OCI-LY7 (cell line): ENCODE measurements around the gene INTS2. TPM values are rescaled to one million over a fixed set of nuclear protein-coding genes. Genes with fewer than 3 reads are reported as not detected.

Experiments
- BruUV-seq: library from RNA; stranded (reverse); fragments of 400-500 nt; replicated peaks from 2 replicates; lab custom pipeline; 2021; lab: Mats Ljungman, UMichigan
- CTCF ChIA-PET: fragments of 300-600 bp; sonication (Branson Sonifier 250); formaldehyde crosslinking; loops from one replicate; lab custom pipeline; 2022; ENCODE audit warnings: antibody characterized with exemption; ENCODE audit not compliant: unreplicated experiment; lab: Charles Lee
- POLR2A ChIA-PET: fragments of 300-600 bp; sonication (Branson Sonifier 250); formaldehyde crosslinking; loops from one replicate; lab custom pipeline; 2022; ENCODE audit warnings: antibody characterized with exemption; lab: Charles Lee
- DNase-seq: peaks from one replicate; pipeline ENCODE4 v3.0.0-alpha.2; 2015; ENCODE audit warnings: low spot score
- H2AFZ ChIP-seq: fragments of 200-600 bp; sonication (generic), shearing (Covaris generic); 2 replicates; pipeline ENCODE4 v1.6.1; 2014; ENCODE audit warnings: mild to moderate bottlenecking, antibody characterized with exemption, low read length, moderate library complexity
- H3K27ac ChIP-seq: fragments of 200-600 bp; sonication (generic); 2 replicates; pipeline ENCODE4 v1.5.1; 2014; ENCODE audit warnings: mixed run types, low read depth, mild to moderate bottlenecking, moderate library complexity, low read length, inconsistent platforms; ENCODE audit not compliant: poor library complexity, severe bottlenecking
- H3K36me3 ChIP-seq: fragments of 200-600 bp; sonication (generic); 2 replicates; pipeline ENCODE4 v1.6.1; 2014; ENCODE audit warnings: mild to moderate bottlenecking, antibody characterized with exemption, low read length, moderate library complexity, mixed read lengths; ENCODE audit not compliant: insufficient read depth
- H3K4me1 ChIP-seq: fragments of 200-600 bp; sonication (generic); 2 replicates; pipeline ENCODE4 v1.5.1; 2014; ENCODE audit warnings: mild to moderate bottlenecking, low read length; ENCODE audit not compliant: insufficient read depth, poor library complexity, severe bottlenecking
- H3K4me2 ChIP-seq: fragments of 200-600 bp; sonication (generic); 2 replicates; pipeline ENCODE4 v1.6.1; 2014; ENCODE audit warnings: mild to moderate bottlenecking, low read length
- H3K4me3 ChIP-seq: fragments of 200-600 bp; sonication (generic); 2 replicates; pipeline ENCODE4 v1.5.1; 2014; ENCODE audit warnings: mild to moderate bottlenecking, low read depth, low read length; ENCODE audit not compliant: poor library complexity, severe bottlenecking
- H3K79me2 ChIP-seq: fragments of 200-600 bp; sonication (generic); 2 replicates; pipeline ENCODE4 v1.6.1; 2016; ENCODE audit warnings: low read depth, mild to moderate bottlenecking, low read length, moderate library complexity, mixed read lengths; ENCODE audit not compliant: insufficient read depth
- H3K9me2 ChIP-seq: fragments of 200-600 bp; sonication (generic); 2 replicates; pipeline ENCODE4 v1.6.1; 2016; ENCODE audit warnings: mild to moderate bottlenecking, low read length, mixed read lengths; ENCODE audit not compliant: insufficient read depth
- H3K9me3 ChIP-seq: fragments of 200-600 bp; sonication (generic); 2 replicates; pipeline ENCODE4 v1.6.1; 2014; ENCODE audit warnings: mild to moderate bottlenecking, mixed run types, low read length, mixed read lengths
- H4K20me1 ChIP-seq: fragments of 200-600 bp; sonication (generic); 2 replicates; pipeline ENCODE4 v1.6.1; 2014; ENCODE audit warnings: mild to moderate bottlenecking, antibody characterized with exemption, low read length, moderate library complexity, mixed read lengths; ENCODE audit not compliant: insufficient read depth
- EZH2phosphoT487 ChIP-seq: fragments of 200-600 bp; sonication (generic); IDR thresholded peaks from 2 replicates; pipeline ENCODE4 v1.6.1; 2018; ENCODE audit warnings: low read depth, borderline replicate concordance, mild to moderate bottlenecking, mixed run types, antibody characterized with exemption, low read length, moderate library complexity, mixed read lengths
- intact Hi-C: fragments of 100-400 bp; cut with micrococcal nuclease; formaldehyde crosslinking; loops from one replicate; pipeline ENCODE4 v1.10.0; 2022; ENCODE audit not compliant: unreplicated experiment
- total RNA-seq, 2 experiments: library from RNA; depleted of rRNA in 1 of 2; stranded (reverse); fragments of >200 nt in 1 of 2; shearing (Covaris generic) in 1 of 2; gene quantifications; 2 replicates each; pipeline ENCODE4 v1.2.3, GENCODE V29; 2014 to 2022
- TF ChIP-seq, protein P1 (sequence below): fragments of 200-600 bp; sonication (generic); conservative IDR thresholded peaks from 2 replicates; pipeline ENCODE4 v1.5.1; 2014; ENCODE audit warnings: mild to moderate bottlenecking, antibody characterized with exemption, low read length, moderate library complexity, mixed read lengths

Gene INTS2
- total RNA-seq, 2 experiments from 2014 or later, result 15.8 to 27.9 TPM

DNA sequence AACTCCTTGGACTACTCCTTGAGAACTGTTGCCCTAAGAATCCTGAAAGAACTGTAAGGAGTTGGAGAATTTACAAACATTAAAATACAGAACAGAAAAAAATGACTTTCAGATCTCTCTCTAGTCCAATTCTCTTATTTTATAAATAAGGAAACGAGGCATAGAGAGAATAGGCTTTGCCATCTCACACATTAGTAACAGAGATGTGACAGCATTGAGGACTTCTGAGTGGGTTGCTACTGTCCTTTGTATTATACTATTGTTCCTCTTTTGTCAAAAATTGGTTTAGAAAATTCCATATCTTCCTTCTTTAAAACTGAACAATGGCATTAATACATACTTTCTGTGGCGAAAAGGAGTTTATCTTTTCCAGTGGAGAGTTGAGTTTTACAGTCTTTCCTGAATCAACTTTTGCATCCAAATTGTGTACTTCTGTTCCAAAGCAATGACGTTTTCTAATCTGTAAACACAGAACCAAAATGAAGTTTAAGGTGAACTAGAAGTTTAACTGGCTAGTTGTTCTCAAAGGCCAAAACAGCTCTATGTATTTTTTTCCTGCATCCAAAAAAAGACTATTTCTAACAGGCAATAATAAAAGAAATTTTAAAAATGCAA, 80.9 kb downstream of the INTS2 start:
- no peak overlapping the region for H2AFZ ChIP-seq
- H3K4me1 ChIP-seq, result no peaks in the 10 kb centered on the region
- H3K36me3 ChIP-seq, result peaks cover 96% of the 10 kb centered on the region
- DNase-seq, result no peak
- peaks cover 5% of the 10 kb centered on the region for H3K79me2 ChIP-seq
- H3K9me2 ChIP-seq, result no peaks in the 10 kb centered on the region
- H3K4me3 ChIP-seq, result no peak overlapping the region
- BruUV-seq, result no TSS peak
- intact Hi-C loops, result no loop called here
- no peaks in the 10 kb centered on the region for H3K9me3 ChIP-seq
- TF ChIP-seq EZH2phosphoT487, result no peak
- TF ChIP-seq, protein P1, sequence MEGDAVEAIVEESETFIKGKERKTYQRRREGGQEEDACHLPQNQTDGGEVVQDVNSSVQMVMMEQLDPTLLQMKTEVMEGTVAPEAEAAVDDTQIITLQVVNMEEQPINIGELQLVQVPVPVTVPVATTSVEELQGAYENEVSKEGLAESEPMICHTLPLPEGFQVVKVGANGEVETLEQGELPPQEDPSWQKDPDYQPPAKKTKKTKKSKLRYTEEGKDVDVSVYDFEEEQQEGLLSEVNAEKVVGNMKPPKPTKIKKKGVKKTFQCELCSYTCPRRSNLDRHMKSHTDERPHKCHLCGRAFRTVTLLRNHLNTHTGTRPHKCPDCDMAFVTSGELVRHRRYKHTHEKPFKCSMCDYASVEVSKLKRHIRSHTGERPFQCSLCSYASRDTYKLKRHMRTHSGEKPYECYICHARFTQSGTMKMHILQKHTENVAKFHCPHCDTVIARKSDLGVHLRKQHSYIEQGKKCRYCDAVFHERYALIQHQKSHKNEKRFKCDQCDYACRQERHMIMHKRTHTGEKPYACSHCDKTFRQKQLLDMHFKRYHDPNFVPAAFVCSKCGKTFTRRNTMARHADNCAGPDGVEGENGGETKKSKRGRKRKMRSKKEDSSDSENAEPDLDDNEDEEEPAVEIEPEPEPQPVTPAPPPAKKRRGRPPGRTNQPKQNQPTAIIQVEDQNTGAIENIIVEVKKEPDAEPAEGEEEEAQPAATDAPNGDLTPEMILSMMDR, result no peak
- H4K20me1 ChIP-seq, result no peaks in the 10 kb centered on the region
- POLR2A ChIA-PET, result no interaction called here
- no peak overlapping the region for H3K27ac ChIP-seq
- no peak overlapping the region for H3K4me2 ChIP-seq
- CTCF ChIA-PET, result no interaction called here

DNA sequence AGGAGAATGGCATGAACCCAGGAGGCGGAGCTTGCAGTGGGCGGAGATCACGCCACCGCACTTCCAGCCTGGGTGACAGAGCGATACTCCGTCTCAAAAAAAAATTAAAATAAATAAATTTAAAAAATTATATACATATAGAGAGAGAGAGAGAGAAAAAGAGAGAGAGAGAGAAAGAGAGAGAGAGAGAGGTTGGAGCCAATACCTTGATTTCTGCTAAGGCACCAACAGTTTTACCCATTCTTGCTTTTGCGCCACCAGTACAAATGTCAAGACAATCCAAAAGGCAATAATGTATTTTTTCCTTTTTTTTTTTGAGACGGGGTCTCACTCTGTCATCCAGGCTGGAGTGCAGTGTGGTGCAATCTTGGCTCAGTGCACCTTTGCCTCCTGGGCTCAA, 81.7 kb downstream of the INTS2 start:
- no peak for DNase-seq
- TF ChIP-seq EZH2phosphoT487, result no peak
- TF ChIP-seq, protein P1, result no peak

DNA sequence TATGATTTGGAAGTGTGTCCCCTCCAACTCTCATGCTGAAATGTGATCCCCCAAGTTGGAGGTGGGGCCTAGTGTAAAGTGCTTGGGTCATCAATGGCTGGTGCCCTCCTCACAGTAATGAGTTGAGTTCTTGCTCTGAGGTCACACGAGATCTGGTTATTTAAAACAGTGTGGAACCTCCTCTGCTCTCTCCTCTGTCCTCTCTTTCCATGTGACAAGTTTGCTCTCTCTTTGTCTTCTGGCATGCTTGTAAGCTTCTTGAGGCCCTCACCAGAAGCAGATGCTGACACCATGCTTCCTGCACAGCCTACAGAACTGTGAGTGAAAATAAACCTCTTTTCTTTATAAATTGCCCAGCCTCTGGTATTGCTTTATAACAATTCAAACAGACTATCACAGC, 84.3 kb downstream of the INTS2 start:
- POLR2A ChIA-PET, result interaction anchor here (0.5 kb wide), 1 partner anchor 1368 kb away, joined by 4 read pairs; no protein-coding TSS in a partner anchor
- Histone ChIP-seq H3K9me2 (no peaks in the 10 kb centered on the region), H4K20me1 (no peaks in the 10 kb centered on the region), H3K9me3 (no peaks in the 10 kb centered on the region), H3K4me1 (no peaks in the 10 kb centered on the region), H3K4me2 (no peak overlapping the region), H3K79me2 (no peaks in the 10 kb centered on the region), H3K4me3 (no peak overlapping the region), H2AFZ (no peak overlapping the region), H3K36me3 (peaks cover 95% of the 10 kb centered on the region), H3K27ac (no peak overlapping the region)
- CTCF ChIA-PET, result no interaction called here
- intact Hi-C loops, result no loop called here
- no peak for TF ChIP-seq EZH2phosphoT487
- TF ChIP-seq, protein P1, result no peak
- DNase-seq, result no peak
- no TSS peak for BruUV-seq

More for the DNA sequence above, 81.7 kb downstream of the INTS2 start:
- Histone ChIP-seq H2AFZ (no peak overlapping the region), H3K4me2 (no peak overlapping the region), H3K9me2 (no peaks in the 10 kb centered on the region), H3K4me1 (no peaks in the 10 kb centered on the region), H3K36me3 (peaks cover 96% of the 10 kb centered on the region), H3K4me3 (no peak overlapping the region), H3K27ac (no peak overlapping the region), H3K9me3 (no peaks in the 10 kb centered on the region), H4K20me1 (no peaks in the 10 kb centered on the region), H3K79me2 (no peaks in the 10 kb centered on the region)
- ChIA-PET POLR2A (no interaction called here), CTCF (no interaction called here)
- intact Hi-C loops, result no loop called here
- no TSS peak for BruUV-seq
